CD4-positive, alpha-beta memory T cell (primary cell): ENCODE data around the gene SYTL3. TPM values are rescaled to one million over a fixed set of nuclear protein-coding genes. Genes with fewer than 3 reads are reported as not detected.

Source experiments
- CTCF ChIA-PET: fragments of 350-600 bp; sonication (Branson Sonifier 250); formaldehyde crosslinking; loops from one replicate; lab custom pipeline; 2021; ENCODE audit warnings: inconsistent platforms; ENCODE audit not compliant: partially characterized antibody; lab: Charles Lee
- POLR2A ChIA-PET: fragments of 350-600 bp; sonication (Branson Sonifier 250); formaldehyde crosslinking; loops from one replicate; lab custom pipeline; 2021; ENCODE audit not compliant: partially characterized antibody; lab: Charles Lee
- DNase-seq, 5 donors: peaks; one replicate each; pipeline versions ENCODE4 v3.0.0 to v3.0.0-alpha.2; 2020 to 2022; ENCODE audit warnings: mixed read lengths in 1 of 5
- H3K27ac ChIP-seq: one replicate; pipeline ENCODE4 v1.7.0; 2013; ENCODE audit warnings: low read depth, low read length
- H3K27me3 ChIP-seq: 2 replicates; pipeline ENCODE4 v1.7.0; 2013; ENCODE audit warnings: mild to moderate bottlenecking, low read length, moderate library complexity; ENCODE audit not compliant: insufficient read depth
- H3K36me3 ChIP-seq: 2 replicates; pipeline ENCODE4 v1.7.0; 2013; ENCODE audit warnings: mild to moderate bottlenecking, low read length, moderate library complexity; ENCODE audit not compliant: insufficient read depth
- H3K4me1 ChIP-seq: 2 replicates; pipeline ENCODE4 v1.7.0; 2013; ENCODE audit warnings: mild to moderate bottlenecking, low read length, moderate library complexity; ENCODE audit not compliant: insufficient read depth
- H3K4me3 ChIP-seq, 2 donors: one replicate each; pipeline ENCODE4 v1.7.0; 2013; ENCODE audit warnings: low read length in 2 of 2, mild to moderate bottlenecking in 1 of 2
- H3K9me3 ChIP-seq, 2 donors: one replicate each; pipeline ENCODE4 v1.7.0; 2013; ENCODE audit warnings: low read length in 2 of 2, control low read depth in 1 of 2; ENCODE audit not compliant: control insufficient read depth in 1 of 2
- H3K27ac Mint-ChIP-seq, 7 donors: one replicate each; pipeline ENCODE4 v1.8.0; 2020 to 2021; ENCODE audit warnings: mixed read lengths in 7 of 7, mild to moderate bottlenecking in 6 of 7, inconsistent platforms in 3 of 7, moderate library complexity in 3 of 7
- H3K27me3 Mint-ChIP-seq, 2 donors: one replicate each; pipeline ENCODE4 v1.8.0; 2020 to 2021; ENCODE audit warnings: mixed read lengths in 2 of 2
- H3K36me3 Mint-ChIP-seq, 2 donors: one replicate each; pipeline ENCODE4 v1.8.0; 2020 to 2021; ENCODE audit warnings: mixed read lengths in 2 of 2, inconsistent platforms in 1 of 2, mild to moderate bottlenecking in 1 of 2
- H3K4me1 Mint-ChIP-seq, 4 donors: one replicate each; pipeline ENCODE4 v1.8.0; 2020 to 2021; ENCODE audit warnings: mixed read lengths in 4 of 4, mild to moderate bottlenecking in 1 of 4
- H3K4me3 Mint-ChIP-seq, 8 donors: one replicate each; pipeline ENCODE4 v1.8.0; 2020 to 2021; ENCODE audit warnings: mixed read lengths in 8 of 8, mild to moderate bottlenecking in 7 of 8, moderate library complexity in 6 of 8, inconsistent platforms in 3 of 8
- H3K9me3 Mint-ChIP-seq, 8 donors: one replicate each; pipeline ENCODE4 v1.8.0; 2020 to 2021; ENCODE audit warnings: mixed read lengths in 8 of 8, mild to moderate bottlenecking in 5 of 8, inconsistent platforms in 3 of 8, moderate library complexity in 1 of 8
- intact Hi-C: fragments of 100-400 bp; cut with micrococcal nuclease; formaldehyde crosslinking; loops from one replicate; pipeline ENCODE4 v1.15.1; 2023
- polyA plus RNA-seq, 2 donors: library from polyadenylated mRNA; unstranded; fragments of 300-500 nt; fragmentation: Illumina TruSeq; gene quantifications; one replicate each; pipeline ENCODE4 v1.2.3, GENCODE V29; 2021
- total RNA-seq, 2 experiments: library from RNA; stranded (reverse); gene quantifications; one replicate each; pipeline ENCODE4 v1.2.3, GENCODE V29; 2021

Gene SYTL3
- total and polyA plus RNA-seq, 4 experiments from 2014 or later: 11.9 to 24.3 (median 17.8) TPM

- peak overlapping the region; percentile 92 to 100 (median 99) for H3K27ac Mint-ChIP-seq
- Histone ChIP-seq H3K27ac (peak overlapping the region; percentile 96), H3K36me3 (peaks cover 26% of the 10 kb centered on the region), H3K4me1 (peaks cover 71% of the 10 kb centered on the region), H3K4me3 (peak overlapping the region; percentile 11 to 84), H3K27me3 (no peaks in the 10 kb centered on the region), H3K9me3 (no peaks in the 10 kb centered on the region)
- H3K36me3 Mint-ChIP-seq: peaks cover 31 to 57% of the 10 kb centered on the region in 2 donors
- DNase-seq: no peak
- H3K9me3 Mint-ChIP-seq: peaks cover 0 to 2% (median 0%) of the 10 kb centered on the region in 8 donors
- ChIA-PET CTCF (interaction anchor here (0.7 to 12.0 kb wide), 3 partner anchors 19 to 150 kb away, joined by 3 to 110 read pairs (median 34); no protein-coding TSS in a partner anchor), POLR2A (interaction anchor here (3.3 to 7.0 kb wide), 4 partner anchors 11 to 82 kb away, joined by 13 to 130 read pairs (median 28); partner anchors contain the start of gene TMEM181)
- H3K4me1 Mint-ChIP-seq: peaks cover 50 to 81% (median 60%) of the 10 kb centered on the region in 4 donors
- H3K27me3 Mint-ChIP-seq: no peaks in the 10 kb centered on the region
- intact Hi-C loops: loop anchor here (5.0 to 10.0 kb wide), 2 partner anchors 80 to 213 kb away; partner anchors contain the start of gene TMEM181
- H3K4me3 Mint-ChIP-seq: peak overlapping the region; percentile 99 to 100 (median 99)
Observed at GRCh38 chr6:158642097-158642601, 7.7 kb upstream of the SYTL3 start.

GRCh38 chr6:158643836-158644230 lies 6.0 kb upstream of the SYTL3 start:
- ChIA-PET POLR2A (interaction anchor here (0.8 to 7.0 kb wide), 26 partner anchors 8 to 467 kb away, joined by 3 to 130 read pairs (median 6); partner anchors contain the start of gene TMEM181), CTCF (interaction anchor here (0.7 to 12.0 kb wide), 6 partner anchors 17 to 429 kb away, joined by 3 to 110 read pairs (median 4); no protein-coding TSS in a partner anchor)
- Mint-ChIP-seq H3K4me1 (peaks cover 47 to 82% (median 54%) of the 10 kb centered on the region in 4 donors), H3K27ac (peak overlapping the region; percentile 92 to 100 (median 99)), H3K36me3 (peaks cover 21 to 48% of the 10 kb centered on the region in 2 donors), H3K9me3 (peaks cover 0 to 2% (median 0%) of the 10 kb centered on the region in 8 donors), H3K4me3 (peak overlapping the region; percentile 99 to 100 (median 99)), H3K27me3 (no peaks in the 10 kb centered on the region)
- Histone ChIP-seq H3K4me1 (peaks cover 58% of the 10 kb centered on the region), H3K36me3 (peaks cover 17% of the 10 kb centered on the region), H3K4me3 (peak overlapping the region; percentile 84 to 85), H3K9me3 (no peaks in the 10 kb centered on the region), H3K27me3 (no peaks in the 10 kb centered on the region), H3K27ac (peak overlapping the region; percentile 96)
- DNase-seq: no peak
- intact Hi-C loops: loop anchor here (1.0 to 10.0 kb wide), 4 partner anchors 9 to 211 kb away; partner anchors contain the start of gene TMEM181

- H3K4me1 ChIP-seq: peaks cover 58% of the 10 kb centered on the region
- H3K27ac ChIP-seq: peak within 1 kb of the TSS; percentile 96
- Mint-ChIP-seq H3K27ac (peak within 1 kb of the TSS; percentile 92 to 100 (median 99)), H3K9me3 (peaks cover 0 to 2% (median 0%) of the 10 kb centered on the region in 8 donors), H3K4me3 (peak within 1 kb of the TSS; percentile 99 to 100 (median 99)), H3K27me3 (no peaks in the 10 kb centered on the region), H3K36me3 (peaks cover 15 to 44% of the 10 kb centered on the region in 2 donors), H3K4me1 (peaks cover 46 to 82% (median 55%) of the 10 kb centered on the region in 4 donors)
- ChIA-PET CTCF (interaction anchor here (0.7 to 12.0 kb wide), 9 partner anchors 9 to 430 kb away, joined by 3 to 110 read pairs (median 4); no protein-coding TSS in a partner anchor), POLR2A (interaction anchor here (0.6 to 7.0 kb wide), 31 partner anchors 8 to 476 kb away, joined by 3 to 130 read pairs (median 4); partner anchors contain the start of genes GTF2H5, SERAC1 and TMEM181)
- intact Hi-C loops: loop anchor here (1.0 to 10.0 kb wide), 3 partner anchors 9 to 210 kb away; partner anchors contain the start of gene TMEM181
- peak; percentile 78 to 95 (median 88) for DNase-seq
- H3K9me3 ChIP-seq: no peaks in the 10 kb centered on the region
- H3K27me3 ChIP-seq: no peaks in the 10 kb centered on the region
- peak within 1 kb of the TSS; percentile 84 to 85 for H3K4me3 ChIP-seq
- H3K36me3 ChIP-seq: peaks cover 13% of the 10 kb centered on the region
Observed at GRCh38 chr6:158644231-158645063, 5.4 kb upstream of the SYTL3 start, which contains the start of gene DYNLT1. DYNLT1 (minus strand) TSS chr6:158644743; CDS start chr6:158644708, 35 bp downstream.

DNA sequence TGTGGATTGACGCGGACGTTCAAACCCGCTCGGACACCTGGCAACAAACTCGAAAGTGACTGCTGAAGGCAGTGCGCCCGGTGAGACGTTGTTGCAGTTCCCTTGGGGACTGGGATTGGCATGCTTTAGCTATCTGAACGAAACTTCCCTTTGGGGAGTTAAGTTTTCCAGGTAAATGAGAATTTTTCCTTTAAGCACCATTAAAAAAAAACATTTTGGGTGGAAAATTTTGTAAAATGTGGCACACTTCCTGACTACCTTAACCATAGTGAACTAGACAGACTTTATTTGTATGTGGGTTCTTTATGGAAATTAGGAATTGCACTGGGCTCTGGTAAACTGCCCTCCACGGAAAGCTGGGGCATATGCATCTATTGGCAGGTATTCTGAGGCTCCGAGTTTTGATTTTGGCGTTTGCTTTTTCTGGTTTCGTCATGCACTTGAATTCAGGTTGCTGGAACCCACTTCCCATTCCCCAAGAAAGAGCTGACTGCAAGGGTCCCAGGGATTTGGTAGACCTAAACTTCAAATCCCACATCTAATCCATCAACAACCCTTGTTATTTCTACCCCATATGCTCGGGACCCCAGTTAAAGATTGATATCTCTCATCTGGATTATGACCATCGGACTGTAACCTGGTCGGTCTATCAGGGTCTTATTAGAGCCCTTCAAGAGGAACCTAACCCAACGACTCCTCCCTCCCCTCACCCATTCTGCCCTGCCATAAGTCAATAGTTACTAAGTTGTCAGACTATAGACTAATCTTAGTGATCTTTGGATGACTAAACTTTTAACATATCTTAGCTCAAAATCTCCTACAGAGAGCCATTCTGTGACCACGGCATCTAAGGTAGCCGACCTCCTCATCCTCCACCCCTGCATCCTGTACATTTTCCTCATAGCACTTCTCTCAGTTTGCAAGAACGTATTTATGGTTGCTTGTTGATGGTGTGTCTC lies 4.5 kb upstream of the SYTL3 start:
- Histone ChIP-seq H3K27ac (peak overlapping the region; percentile 96), H3K36me3 (peaks cover 6% of the 10 kb centered on the region), H3K9me3 (no peaks in the 10 kb centered on the region), H3K4me3 (peak overlapping the region; percentile 84 to 85), H3K27me3 (no peaks in the 10 kb centered on the region), H3K4me1 (peaks cover 54% of the 10 kb centered on the region)
- POLR2A ChIA-PET: interaction anchor here (0.9 to 7.0 kb wide), 19 partner anchors 8 to 477 kb away, joined by 3 to 130 read pairs (median 10); partner anchors contain the start of genes GTF2H5, SERAC1 and TMEM181
- peak in 2 of 5 donors; percentile 22 to 63 for DNase-seq
- peaks cover 9 to 41% of the 10 kb centered on the region in 2 donors for H3K36me3 Mint-ChIP-seq
- H3K27ac Mint-ChIP-seq: peak overlapping the region; percentile 92 to 99 (median 97)
- no peaks in the 10 kb centered on the region for H3K27me3 Mint-ChIP-seq
- intact Hi-C loops: loop anchor here (10.0 kb wide), 1 partner anchor 209 kb away; no protein-coding TSS in a partner anchor
- peak overlapping the region; percentile 86 to 100 (median 94) for H3K4me3 Mint-ChIP-seq
- peaks cover 49 to 83% (median 55%) of the 10 kb centered on the region in 4 donors for H3K4me1 Mint-ChIP-seq
- CTCF ChIA-PET: interaction anchor here (0.8 to 12.0 kb wide), 5 partner anchors 8 to 45 kb away, joined by 3 to 110 read pairs (median 4); no protein-coding TSS in a partner anchor
- H3K9me3 Mint-ChIP-seq: peaks cover 0 to 2% (median 0%) of the 10 kb centered on the region in 8 donors

DNA sequence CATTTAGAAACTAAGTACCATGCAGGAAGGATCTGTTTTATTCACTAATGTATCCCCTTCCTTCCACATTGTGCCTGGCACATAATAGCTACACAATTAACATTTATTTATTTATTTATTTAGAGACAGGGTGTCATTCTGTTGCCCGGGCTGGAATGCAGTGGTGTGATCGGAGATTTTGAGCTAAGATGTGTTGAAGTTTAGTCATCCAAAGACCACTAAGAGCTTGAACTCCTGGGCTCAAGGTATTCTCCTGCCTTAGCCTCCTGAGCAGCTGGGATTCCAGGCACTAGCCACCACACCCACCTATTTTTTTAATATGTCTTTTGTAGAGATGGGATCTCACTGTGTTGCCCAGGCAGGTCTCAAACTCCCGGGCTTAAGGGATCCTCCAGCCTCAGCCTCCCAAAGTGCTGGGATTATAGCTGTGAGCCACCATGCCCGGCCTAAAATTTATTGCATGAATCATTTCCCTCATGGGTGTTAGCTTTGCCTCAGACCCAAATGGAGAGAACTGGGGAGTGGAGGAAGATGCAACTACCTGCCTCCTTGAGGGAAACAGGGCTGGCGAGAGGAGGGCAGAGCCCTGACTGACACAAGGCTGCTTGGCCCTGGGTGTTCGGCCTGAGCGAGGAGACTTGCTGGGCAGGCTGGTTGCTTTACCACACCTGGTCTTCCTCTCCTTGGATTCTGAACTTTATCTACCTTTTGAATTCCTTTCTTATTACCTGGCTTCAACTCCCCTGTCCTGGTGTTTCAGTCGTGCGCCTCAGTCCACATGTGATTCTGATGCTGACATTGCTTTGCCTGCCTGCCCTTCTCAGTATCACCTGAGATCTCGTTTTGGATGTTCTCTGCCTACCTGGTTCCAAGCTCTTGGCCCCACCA lies 3.6 kb upstream of the SYTL3 start:
- Histone ChIP-seq H3K27ac (no peak overlapping the region), H3K4me3 (no peak overlapping the region), H3K27me3 (no peaks in the 10 kb centered on the region), H3K36me3 (peaks cover 6% of the 10 kb centered on the region), H3K4me1 (peaks cover 54% of the 10 kb centered on the region), H3K9me3 (no peaks in the 10 kb centered on the region)
- POLR2A ChIA-PET: interaction anchor here (1.1 to 7.0 kb wide), 5 partner anchors 7 to 223 kb away, joined by 3 to 130 read pairs (median 22); no protein-coding TSS in a partner anchor
- Mint-ChIP-seq H3K4me3 (peak overlapping the region; percentile 86 to 100 (median 94)), H3K4me1 (peaks cover 46 to 81% (median 52%) of the 10 kb centered on the region in 4 donors), H3K27me3 (no peaks in the 10 kb centered on the region), H3K36me3 (peaks cover 3 to 34% of the 10 kb centered on the region in 2 donors), H3K27ac (peak overlapping the region; percentile 92 to 99 (median 97)), H3K9me3 (peaks cover 0 to 2% (median 0%) of the 10 kb centered on the region in 8 donors)
- no peak for DNase-seq
- intact Hi-C loops: loop anchor here (10.0 kb wide), 1 partner anchor 209 kb away; no protein-coding TSS in a partner anchor
- CTCF ChIA-PET: interaction anchor here (1.5 to 12.0 kb wide), 3 partner anchors 7 to 15 kb away, joined by 4 to 110 read pairs (median 4); no protein-coding TSS in a partner anchor
